ENCODE results near the gene LIMK1. TPM values are rescaled to one million over a fixed set of nuclear protein-coding genes. Genes with fewer than 3 reads are reported as not detected.

The LIMK1 gene
- total and polyA plus RNA-seq, 2 of the 4 experiments (the other 2 are of a cell fraction), result 25.8 to 48.0 TPM

DNA sequence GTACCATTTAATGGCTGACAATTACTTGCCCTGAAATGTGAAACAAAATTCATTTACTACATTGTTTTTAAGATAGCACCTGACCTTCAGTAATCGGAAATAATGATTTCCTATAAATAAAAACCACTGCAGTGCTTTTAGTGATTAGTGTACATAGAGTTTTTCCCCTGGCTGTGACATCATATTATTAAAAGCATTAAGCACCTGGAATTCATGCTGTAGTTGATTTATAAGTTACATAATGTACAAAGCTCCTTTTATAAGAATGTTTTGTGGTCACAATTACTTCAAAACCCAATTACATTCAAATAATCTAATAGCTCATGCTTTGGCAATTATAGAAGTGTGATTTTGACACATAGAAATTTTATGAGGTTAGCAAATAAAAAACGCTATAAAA is 46.3 kb downstream of the LIMK1 start:
- H3K27ac ChIP-seq (ENCODE audit: insufficient read depth, low read length), result no peak overlapping the region
- no peak for DNase-seq
- no peaks in the 10 kb centered on the region for H3K36me3 ChIP-seq (ENCODE audit: control insufficient read depth, insufficient read depth, low read length)
- H3K9ac ChIP-seq (ENCODE audit: low read depth, low read length), result no peak overlapping the region
- no CpG with 5 or more reads among the region's 2 CpGs for WGBS, 2 experiments (ENCODE audit: extremely low coverage in 2 of 2, insufficient read length in 1 of 2)
- ChIA-PET POLR2A (ENCODE audit: unreplicated experiment) (no interaction called here), CTCF (no interaction called here)
- no peaks in the 10 kb centered on the region for H3K9me1 ChIP-seq (ENCODE audit: insufficient read depth, low read length)
- ATAC-seq (ENCODE audit: low read depth), result no peak
- H3K56ac ChIP-seq (ENCODE audit: extremely low read depth, insufficient read depth, low read length), result no peak overlapping the region
- dilution Hi-C loops (cut with HindIII; ENCODE audit: low sequenced_read_pairs, unreplicated experiment), result no loop called here
- H2BK120ac ChIP-seq (ENCODE audit: low read depth, low read length), result no peak overlapping the region
- H4K20me1 ChIP-seq (ENCODE audit: insufficient read depth, low read length), result no peaks in the 10 kb centered on the region
- H3K18ac ChIP-seq (ENCODE audit: low read depth, low read length), result no peak overlapping the region
- no peak overlapping the region for H4K8ac ChIP-seq (ENCODE audit: low read depth in 2 of 2, low read length in 2 of 2)
- TF ChIP-seq, protein P1, sequence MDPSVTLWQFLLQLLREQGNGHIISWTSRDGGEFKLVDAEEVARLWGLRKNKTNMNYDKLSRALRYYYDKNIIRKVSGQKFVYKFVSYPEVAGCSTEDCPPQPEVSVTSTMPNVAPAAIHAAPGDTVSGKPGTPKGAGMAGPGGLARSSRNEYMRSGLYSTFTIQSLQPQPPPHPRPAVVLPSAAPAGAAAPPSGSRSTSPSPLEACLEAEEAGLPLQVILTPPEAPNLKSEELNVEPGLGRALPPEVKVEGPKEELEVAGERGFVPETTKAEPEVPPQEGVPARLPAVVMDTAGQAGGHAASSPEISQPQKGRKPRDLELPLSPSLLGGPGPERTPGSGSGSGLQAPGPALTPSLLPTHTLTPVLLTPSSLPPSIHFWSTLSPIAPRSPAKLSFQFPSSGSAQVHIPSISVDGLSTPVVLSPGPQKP (IDR thresholded peaks at IDR 0.05; ENCODE audit: borderline replicate concordance, low read depth, low read length), result no peak
- TF ChIP-seq NFE2L2 (IDR thresholded peaks at IDR 0.05; ENCODE audit: low read depth, low read length) (no peak), RFX5 (IDR thresholded peaks at IDR 0.05; ENCODE audit: low read depth, low read length) (no peak), MXI1 (IDR thresholded peaks at IDR 0.05; ENCODE audit: borderline replicate concordance, low read depth, low read length) (no peak), FOS (IDR thresholded peaks at IDR 0.05; ENCODE audit: low read depth, low read length) (no peak), RCOR1 (IDR thresholded peaks at IDR 0.05; ENCODE audit: insufficient replicate concordance, low read length) (no peak), BHLHE40 (IDR thresholded peaks at IDR 0.05; ENCODE audit: low read depth, low read length) (no peak), POLR2A (IDR thresholded peaks at IDR 0.05; ENCODE audit: low read depth, low read length) (no peak), RAD21 (IDR thresholded peaks at IDR 0.05; ENCODE audit: low read length) (no peak), MAZ (IDR thresholded peaks at IDR 0.05; ENCODE audit: borderline replicate concordance, low read depth, low read length) (no peak)
- no peak overlapping the region for H3K23ac ChIP-seq (ENCODE audit: low read depth, low read length)
- no peaks in the 10 kb centered on the region for H3K79me1 ChIP-seq (ENCODE audit: low read depth in 1 of 2, low read length in 2 of 2)
- H2AK5ac ChIP-seq (ENCODE audit: low read depth, low read length), result no peak overlapping the region
- H4K91ac ChIP-seq (ENCODE audit: insufficient read depth, low read depth, low read length), result no peak overlapping the region
- no peak overlapping the region for H2AK9ac ChIP-seq (replicated peaks; ENCODE audit: low read depth, low read length, poor library complexity)
- no peaks in the 10 kb centered on the region for H3K27me3 ChIP-seq (ENCODE audit: control insufficient read depth, insufficient read depth, low read length)
- H2AFZ ChIP-seq (replicated peaks; ENCODE audit: low read length, poor library complexity), result no peak overlapping the region
- H2BK20ac ChIP-seq (ENCODE audit: low read depth, low read length), result no peak overlapping the region
- H3K14ac ChIP-seq (replicated peaks; ENCODE audit: low read depth, low read length), result no peak overlapping the region
- H3K9me3 ChIP-seq (ENCODE audit: control insufficient read depth, insufficient read depth, low read length), result no peaks in the 10 kb centered on the region
- no peak overlapping the region for H2BK5ac ChIP-seq (ENCODE audit: low read depth, low read length, poor library complexity, severe bottlenecking)
- intact Hi-C loops (cut with micrococcal nuclease), result no loop called here
- H3K4ac ChIP-seq (ENCODE audit: low read depth, low read length), result no peak overlapping the region
- no peak overlapping the region for H3K4me3 ChIP-seq (ENCODE audit: insufficient read depth, low read depth, low read length)
- H2BK15ac ChIP-seq (ENCODE audit: low read depth, low read length), result no peak overlapping the region
- in situ Hi-C loops (cut with MboI; ENCODE audit: low sequenced_read_pairs), result no loop called here
- H3K4me2 ChIP-seq (ENCODE audit: low read depth, low read length), result no peak overlapping the region
- H3K4me1 ChIP-seq (ENCODE audit: control insufficient read depth, insufficient read depth, low read length), result no peaks in the 10 kb centered on the region
- BruUV-seq (replicated peaks), result no TSS peak
- H4K5ac ChIP-seq (ENCODE audit: low read depth, low read length), result no peak overlapping the region

Data from IMR-90 (cell line).